Gastrocnemius medialis (tissue), 4 donors: ENCODE measurements around the gene SRSF9.

Experiments
- CTCF ChIP-seq, 5 experiments: fragments of 450-650 bp in 3 of 5; fragments of 200-600 bp in 2 of 5; sonication (generic) in 2 of 5; IDR thresholded peaks in 4 of 5; conservative IDR thresholded peaks in 1 of 5; 1 replicate in 4 of 5; 2 replicates in 1 of 5; pipeline ENCODE4 v1.5.1; 2016 to 2019; ENCODE audit warnings: antibody characterized with exemption in 5 of 5, mild to moderate bottlenecking in 3 of 5, moderate library complexity in 3 of 5
- POLR2A ChIP-seq, 2 donors: fragments of 450-650 bp; IDR thresholded peaks; one replicate each; pipeline ENCODE4 v1.6.1; 2017; ENCODE audit warnings: antibody characterized with exemption in 2 of 2, mild to moderate bottlenecking in 2 of 2, moderate library complexity in 2 of 2

DNA sequence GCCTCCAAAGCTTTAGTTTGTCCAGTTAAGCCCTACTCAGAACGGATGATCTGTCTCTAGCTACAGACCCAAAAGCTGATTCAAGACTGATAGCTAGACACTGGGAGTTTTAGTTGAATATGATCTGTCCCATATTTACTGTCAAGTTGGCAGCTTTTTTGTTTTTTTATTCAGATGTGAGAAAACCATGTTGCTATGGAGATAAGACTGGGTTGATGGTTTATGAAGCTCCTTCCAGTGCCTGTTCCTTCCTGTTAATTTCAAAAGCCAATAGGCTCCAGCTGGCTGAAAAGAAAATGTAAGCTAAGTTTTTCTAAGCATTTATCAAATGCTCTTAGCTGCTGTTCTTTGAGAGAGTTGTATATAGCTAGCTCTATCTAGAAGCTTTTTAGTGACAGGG lies 31.0 kb upstream of the SRSF9 start:
- TF ChIP-seq CTCF (IDR thresholded peaks at IDR 0.05 in 4 of 5, conservative IDR thresholded peaks at IDR 0.05 in 1 of 5) (no peak), POLR2A (IDR thresholded peaks at IDR 0.05) (no peak)
